ENCODE results near the gene UQCR11. TPM values are rescaled to one million over a fixed set of nuclear protein-coding genes. Genes with fewer than 3 reads are reported as not detected.

The UQCR11 gene
- total RNA-seq, 1 donor from 2014 or later: 48.3 TPM

GRCh38 chr19:1636325-1637236 lies 31.3 kb upstream of the UQCR11 start:
- DNase-seq (ENCODE audit: low read depth): no peak

- no peak for DNase-seq (ENCODE audit: low read depth)
Measured at GRCh38 chr19:1634938-1635243, 29.6 kb upstream of the UQCR11 start.

- no peak for DNase-seq (ENCODE audit: low read depth)
Measured at GRCh38 chr19:1634242-1634937, 29.1 kb upstream of the UQCR11 start.

DNA sequence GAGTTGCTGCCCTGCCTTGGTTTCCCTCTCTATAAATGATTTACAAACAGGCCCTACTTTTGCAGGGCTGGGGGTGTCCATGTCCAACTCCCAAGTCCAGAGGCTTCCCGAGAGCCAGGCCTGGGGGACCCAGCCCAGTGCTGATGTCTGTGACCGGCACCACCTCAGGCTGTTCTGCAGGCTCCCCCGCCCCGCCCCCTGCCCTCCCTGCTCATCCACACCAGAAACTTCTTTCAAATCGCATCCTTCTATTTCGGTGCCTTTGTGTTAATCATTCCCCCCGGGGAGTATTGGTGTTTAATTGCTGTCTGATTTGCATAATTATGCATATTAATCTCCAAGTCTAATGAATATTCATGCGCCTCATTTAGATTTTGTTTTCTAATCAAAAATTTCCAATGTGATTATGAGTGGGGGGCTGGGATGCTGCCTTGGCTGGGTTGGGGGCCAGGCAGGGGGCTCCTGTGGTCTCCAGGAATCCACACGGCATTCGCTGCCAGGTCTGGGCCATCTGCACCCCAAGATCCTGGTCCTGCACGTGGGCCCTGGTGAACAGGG lies 28.1 kb upstream of the UQCR11 start:
- DNase-seq (ENCODE audit: low read depth): no peak

DNA sequence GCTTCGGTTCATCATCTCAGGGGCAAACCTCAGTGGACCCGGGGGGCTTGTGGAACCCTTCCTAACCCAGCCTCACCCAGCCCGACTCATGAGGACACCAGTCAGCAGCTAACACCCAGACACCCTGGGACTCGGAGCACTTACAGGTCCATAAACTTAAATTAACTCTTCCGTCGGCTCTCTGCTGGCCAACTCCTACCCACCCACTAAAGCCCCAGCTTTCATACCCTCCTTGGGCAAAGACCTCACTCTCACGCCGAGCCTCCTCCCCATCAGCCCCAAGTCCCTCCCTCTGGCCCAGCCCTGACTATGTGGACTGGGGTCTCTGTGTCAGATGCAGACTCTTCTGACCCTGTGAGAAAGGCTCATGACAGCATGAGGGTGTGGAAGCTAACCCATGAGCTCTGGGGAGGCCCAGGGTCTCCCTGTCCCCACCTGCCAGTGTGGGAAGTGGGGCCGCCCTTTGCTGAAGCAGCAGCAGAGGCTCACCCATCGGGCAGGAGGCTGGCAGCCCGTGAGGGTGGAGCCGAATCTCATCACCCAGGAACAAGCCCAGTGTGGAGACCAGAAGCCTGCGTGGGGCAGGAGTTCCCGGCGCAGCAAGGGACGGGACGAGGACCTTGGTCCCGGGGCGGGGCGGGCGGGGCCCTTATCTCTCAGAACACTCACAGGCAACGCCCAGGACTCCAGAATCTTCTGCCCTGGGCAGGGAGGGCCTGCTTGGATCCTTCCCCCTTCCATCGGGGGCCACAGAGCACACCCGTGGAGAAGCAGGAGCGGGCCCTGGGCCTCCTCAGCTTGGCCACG lies 27.4 kb upstream of the UQCR11 start:
- DNase-seq (ENCODE audit: low read depth): no peak

DNA sequence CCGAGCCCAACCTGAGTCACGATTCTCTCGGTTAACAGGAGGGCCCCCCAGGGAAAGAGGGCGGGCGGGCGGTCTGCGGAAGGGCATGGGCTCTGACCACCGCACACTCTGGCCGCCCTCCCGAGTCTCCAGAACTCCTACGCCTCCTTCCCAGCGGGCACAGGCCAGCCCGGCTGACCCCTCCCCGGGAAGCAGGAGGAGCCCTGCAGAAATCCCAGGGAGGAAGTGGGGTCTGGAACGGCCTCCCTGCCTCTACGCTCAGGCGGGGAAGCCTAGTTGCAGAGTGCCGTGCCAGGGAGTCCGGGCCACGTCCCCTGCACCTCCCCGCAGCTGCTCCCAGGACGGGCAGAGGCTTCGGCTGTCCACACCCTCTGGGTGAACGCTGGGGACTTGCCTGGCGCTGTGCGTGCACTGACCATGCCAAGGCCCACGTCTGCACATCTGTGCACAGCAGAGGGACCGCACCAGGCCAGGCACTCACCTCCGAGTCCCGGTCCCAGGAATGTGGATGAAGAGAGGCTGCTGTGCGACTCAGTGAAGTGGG lies 26.4 kb upstream of the UQCR11 start:
- no peak for DNase-seq (ENCODE audit: low read depth)

DNA sequence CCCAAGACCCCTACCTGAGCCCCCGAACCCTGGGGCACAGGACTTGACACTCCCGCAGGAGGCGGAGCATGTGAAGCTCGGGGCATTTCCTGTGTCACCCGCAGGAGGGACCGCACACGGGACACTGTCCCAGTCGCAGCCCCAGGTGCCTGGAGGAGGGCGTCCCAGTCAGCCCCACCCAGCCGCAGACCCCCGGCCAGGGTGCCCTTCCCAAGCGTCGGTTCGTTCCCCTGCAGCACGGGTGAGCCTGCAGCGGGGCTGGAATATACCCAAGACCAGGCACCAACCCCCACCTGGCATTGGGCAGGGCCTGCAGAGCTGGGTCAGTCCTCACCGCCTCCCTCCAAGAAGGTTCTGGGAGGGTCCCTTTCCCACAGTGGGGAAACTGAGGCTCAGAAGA lies 25.5 kb upstream of the UQCR11 start:
- DNase-seq (ENCODE audit: low read depth): no peak

DNA sequence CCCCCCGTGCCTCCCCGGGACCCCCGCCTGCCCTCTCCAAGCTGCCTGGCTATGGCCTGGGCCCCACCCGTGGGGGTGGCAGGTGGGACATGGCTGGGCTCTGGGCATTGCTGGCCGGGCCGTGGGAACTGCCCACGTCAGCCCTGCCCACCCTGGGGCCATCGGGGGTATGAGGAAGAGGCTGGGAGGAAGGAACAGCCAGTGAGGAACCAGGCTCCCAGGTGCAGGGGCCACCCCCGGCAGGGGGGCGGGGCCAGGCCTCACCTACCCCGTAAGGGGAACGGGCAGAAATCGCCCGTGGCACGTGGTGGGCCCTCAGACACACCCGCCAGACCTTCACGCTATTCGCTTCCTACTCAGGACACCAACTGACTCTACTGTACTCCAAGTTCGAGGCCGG lies 24.8 kb upstream of the UQCR11 start:
- no peak for DNase-seq (ENCODE audit: low read depth)

DNA sequence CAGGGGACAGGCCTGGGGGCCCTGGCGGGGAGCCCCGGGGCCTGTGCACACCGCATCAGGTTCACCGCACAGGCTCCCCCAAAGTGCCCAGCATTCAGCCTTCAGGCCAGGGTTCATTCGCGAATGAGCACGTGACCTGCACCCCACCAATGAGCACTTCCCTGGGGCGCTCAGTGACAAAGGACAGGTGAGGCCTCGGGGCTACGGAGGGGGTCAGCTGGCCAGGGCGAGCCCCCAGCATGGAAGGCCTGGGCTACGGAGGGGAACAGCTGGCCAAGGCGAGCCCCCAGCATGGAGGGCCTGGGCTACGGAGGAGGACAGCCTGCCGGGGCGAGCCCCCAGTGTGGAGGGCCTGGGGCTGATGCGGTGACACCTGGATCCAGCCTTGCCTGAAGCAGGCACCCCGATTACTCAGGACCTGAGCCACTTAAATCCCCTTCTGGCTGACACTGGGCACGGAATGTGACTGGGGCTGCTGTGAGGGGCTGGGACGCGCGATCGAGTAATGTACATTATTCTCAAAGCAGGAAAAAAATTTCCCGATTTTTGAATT lies 24.1 kb upstream of the UQCR11 start:
- no peak for DNase-seq (ENCODE audit: low read depth)

GRCh38 chr19:1627194-1627593 lies 21.9 kb upstream of the UQCR11 start:
- DNase-seq (ENCODE audit: low read depth): no peak

DNA sequence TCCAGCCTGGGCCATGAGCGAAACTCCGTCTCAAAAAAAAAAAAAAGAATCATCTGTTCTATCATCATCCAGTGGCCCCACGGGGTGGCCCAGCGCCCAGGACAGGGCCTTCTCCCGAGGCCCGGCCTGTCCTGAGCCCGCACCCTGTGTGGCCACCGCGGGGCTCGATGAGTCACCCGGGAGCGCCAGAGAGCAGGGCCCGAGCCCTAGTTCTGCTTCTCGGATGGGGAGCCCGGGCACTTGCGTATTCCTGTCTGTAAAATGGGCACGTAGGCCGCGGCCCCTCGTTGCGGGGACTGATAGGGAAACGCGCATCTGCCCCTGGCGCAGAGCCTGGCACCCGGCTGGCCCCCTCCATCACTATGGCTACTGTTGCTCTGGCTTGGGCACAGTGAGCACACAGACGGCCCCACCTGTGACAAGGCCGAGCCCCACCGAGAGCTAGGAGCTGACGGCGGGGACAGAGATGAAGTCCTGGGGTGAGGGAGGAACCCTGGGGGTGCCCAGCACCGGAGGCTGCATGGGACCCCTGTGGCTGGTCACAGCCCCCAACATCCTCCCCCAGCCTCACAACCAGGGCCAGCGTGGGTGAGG lies 21.3 kb upstream of the UQCR11 start:
- DNase-seq (ENCODE audit: low read depth): no peak

DNA sequence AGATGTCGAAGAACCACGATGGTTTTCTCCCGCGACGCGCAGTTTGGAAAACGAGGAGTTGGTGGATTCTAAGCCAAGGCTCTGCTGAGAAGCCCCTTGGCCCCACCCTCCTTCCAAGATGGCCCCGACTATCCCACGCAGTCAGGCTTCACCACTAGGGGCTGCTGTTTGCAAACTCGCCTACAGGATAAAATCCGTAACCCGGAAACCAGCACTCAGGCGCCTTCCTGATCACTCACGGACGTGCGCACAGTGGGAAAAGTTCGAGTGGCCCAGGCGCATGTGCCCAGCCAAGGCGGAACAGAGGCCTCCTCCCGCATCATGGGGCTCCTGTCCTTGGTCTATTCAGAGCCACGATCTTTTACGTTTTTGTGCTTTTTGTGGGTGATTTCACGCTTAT lies 19.2 kb upstream of the UQCR11 start:
- DNase-seq (ENCODE audit: low read depth): peak; percentile 15

- no peak for DNase-seq (ENCODE audit: low read depth)
Measured at GRCh38 chr19:1622541-1622940, 17.3 kb upstream of the UQCR11 start.

- no peak for DNase-seq (ENCODE audit: low read depth)
Measured at GRCh38 chr19:1622007-1622406, 16.7 kb upstream of the UQCR11 start.

DNA sequence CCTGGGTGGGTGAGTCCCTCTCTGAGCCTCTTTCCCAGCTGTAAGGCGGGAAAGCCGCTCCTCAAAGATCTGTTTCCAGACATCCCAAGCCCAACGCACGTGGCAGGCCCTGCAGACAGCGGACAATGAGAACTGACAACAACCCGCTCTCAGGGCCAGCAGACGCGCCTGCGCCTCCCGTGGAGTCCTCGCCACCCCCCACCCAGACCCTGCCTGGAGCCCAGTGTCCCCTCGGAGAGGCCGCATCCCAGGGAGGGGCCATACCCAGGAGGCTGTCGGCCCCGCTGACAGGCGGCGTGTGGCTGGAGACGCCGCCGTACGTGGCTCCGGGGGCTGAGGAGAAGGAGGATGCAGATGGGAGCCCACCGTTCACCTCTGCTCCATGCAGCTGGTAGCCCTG lies 16.3 kb upstream of the UQCR11 start:
- no peak for DNase-seq (ENCODE audit: low read depth)

DNA sequence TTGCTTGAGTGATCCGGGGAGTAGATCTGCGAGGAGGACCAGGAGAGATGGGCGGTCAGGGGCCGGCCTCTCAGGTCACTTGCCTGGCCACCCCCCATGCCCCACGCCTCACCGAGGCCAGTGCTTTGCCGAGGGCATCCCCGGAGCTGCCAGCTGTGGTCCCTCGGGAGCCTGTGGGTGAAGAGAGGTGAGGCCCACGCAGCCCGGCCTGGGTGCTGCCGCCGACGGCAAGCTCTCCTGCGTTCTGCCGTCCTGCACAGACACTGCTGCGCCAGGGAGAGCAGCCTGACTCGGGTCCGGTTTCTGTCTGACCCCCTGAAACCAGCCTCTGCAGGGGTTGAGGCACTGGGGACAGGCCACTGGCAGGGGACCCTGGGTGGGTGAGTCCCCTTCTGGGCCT lies 15.8 kb upstream of the UQCR11 start:
- DNase-seq (ENCODE audit: low read depth): no peak

DNA sequence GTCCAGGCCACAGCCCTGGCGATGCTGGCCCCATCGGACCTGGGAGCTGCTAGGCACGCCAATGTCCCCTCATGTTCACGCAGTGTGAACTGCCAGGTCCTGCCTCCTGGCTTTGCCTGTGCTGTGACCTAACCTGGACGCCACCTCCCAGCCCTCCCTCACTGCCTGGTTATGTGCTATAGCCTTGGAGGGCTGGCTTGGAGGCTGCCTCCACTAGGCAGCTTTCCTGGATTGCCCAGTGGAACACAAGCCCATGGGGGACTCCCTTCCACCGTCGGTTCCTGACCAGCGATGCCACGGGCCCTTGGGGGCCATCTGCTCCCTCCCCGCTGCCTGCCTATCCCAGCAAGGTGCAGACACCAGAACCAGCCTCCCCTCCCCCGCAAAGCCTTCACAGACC lies 15.2 kb upstream of the UQCR11 start:
- DNase-seq (ENCODE audit: low read depth): no peak

GRCh38 chr19:1619703-1620102 lies 14.4 kb upstream of the UQCR11 start:
- no peak for DNase-seq (ENCODE audit: low read depth)

GRCh38 chr19:1619094-1619439 lies 13.8 kb upstream of the UQCR11 start:
- no peak for DNase-seq (ENCODE audit: low read depth)

DNA sequence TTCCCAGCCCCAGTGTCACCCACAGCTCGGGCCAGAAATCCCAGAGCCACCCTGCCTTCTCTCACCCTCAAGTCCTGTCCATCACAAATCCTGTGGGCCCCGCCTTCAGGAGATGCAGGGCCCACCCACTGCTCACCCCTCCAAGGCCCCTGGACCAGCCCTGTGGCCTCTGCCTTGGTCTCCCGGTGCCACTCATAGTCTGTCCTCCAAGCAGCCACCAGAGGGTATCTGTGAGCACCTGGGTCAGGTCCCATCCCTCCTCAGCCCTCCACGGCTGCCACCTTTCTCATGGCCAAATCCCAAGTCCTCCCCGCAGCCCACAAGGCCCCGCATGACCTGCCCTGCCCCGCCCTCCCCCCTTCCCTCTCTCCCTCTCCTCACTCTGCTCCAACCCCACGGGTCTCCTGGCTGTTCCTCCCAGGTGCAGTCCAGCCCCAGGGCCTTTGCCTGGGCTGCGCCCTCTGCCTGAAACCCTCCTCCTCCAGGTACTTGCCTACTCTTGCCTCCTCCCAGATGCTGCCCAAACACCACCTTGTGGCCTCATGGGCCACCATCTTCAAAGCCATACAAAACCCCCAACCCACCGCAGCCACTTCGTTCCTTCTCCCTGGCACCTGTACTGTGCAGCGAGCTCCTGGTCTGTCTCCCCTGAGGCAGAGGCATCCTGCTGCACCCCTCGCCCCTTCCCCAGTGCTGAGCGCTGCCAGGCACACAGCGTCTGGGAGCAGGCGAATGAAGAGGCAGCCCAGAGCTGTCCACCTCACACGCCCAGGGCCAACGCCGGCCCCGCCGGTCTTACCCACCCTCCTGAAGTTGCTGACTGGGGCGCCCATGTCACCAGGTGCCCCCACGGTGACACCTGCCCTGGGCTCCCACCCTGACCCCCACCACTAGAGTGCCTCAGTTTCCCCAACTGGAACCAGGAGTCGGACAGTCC lies 13.2 kb upstream of the UQCR11 start:
- peak; percentile 11 for DNase-seq (ENCODE audit: low read depth)
